Kasumi-1 (cell line): ENCODE data around the gene RNASE12.
A peak's percentile ranks its signal among the peaks of the same experiment; 100 is the strongest.
"Not testable (repeated sequence)": the region's sequence is repeated elsewhere in the genome, so short reads cannot be mapped to it uniquely, and the experiment has no call there.

Source experiments
- DNase-seq, 2 experiments: peaks; one replicate each; lab custom pipeline; 2025; lab: John Stamatoyannopoulos, UW

Gene RNASE12, protein sequence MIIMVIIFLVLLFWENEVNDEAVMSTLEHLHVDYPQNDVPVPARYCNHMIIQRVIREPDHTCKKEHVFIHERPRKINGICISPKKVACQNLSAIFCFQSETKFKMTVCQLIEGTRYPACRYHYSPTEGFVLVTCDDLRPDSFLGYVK

GRCh38 chr14:20591235-20591634, at the start of gene RNASE12:
Gene RNASE12 (minus strand): TSS chr14:20591376. CDS start chr14:20590723, 653 bp downstream.
- DNase-seq: no peak

- DNase-seq: peak; percentile 78
These were observed 41.9 kb upstream of the RNASE12 start for GRCh38 chr14:20632831-20633691.

- no peak for DNase-seq
These were observed 41.3 kb upstream of the RNASE12 start for GRCh38 chr14:20632448-20632830.

- peak in 1 of 2 experiments; percentile 46 for DNase-seq
These were observed 40.8 kb upstream of the RNASE12 start for GRCh38 chr14:20631880-20632389.

DNA sequence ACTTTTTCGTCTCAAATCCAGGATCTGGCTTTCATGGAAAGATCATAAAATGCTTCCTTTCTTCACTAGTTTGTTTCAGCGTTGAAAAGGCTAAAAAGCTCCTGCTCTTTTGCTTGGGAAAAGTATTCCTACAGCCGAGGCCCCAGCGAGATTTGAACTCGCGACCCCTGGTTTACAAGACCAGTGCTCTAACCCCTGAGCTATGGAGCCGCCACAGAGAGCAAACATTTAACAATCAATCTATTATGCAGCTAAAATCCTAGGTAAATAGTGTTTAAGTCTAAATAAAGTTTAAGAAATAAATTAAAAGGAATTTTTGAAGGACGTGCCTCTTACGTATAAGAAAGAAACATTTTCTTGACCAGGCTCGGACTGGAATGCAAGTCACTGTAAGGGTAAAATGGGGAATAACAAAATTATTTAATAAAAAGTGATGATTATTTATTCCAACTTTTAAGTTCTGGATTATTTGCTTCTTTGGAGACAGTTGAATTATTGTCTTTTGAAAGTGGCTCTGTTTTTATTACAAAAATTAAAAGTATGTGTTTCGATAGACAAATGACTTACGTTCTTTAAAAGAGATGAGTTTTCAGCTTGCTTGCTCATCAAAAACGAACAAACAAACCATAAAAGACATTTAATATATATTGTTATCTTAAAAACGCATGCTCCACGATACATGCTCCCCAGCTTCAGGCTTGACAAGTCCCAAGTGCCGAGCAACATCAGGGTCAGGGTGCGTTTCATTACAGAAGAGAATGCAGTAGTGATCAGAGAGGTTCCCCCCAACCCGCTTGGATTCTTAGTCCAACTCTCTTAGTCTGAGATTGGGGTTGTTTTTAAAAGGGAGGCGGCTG, 40.1 kb upstream of the RNASE12 start:
- DNase-seq: peak; percentile 48 to 59

DNA sequence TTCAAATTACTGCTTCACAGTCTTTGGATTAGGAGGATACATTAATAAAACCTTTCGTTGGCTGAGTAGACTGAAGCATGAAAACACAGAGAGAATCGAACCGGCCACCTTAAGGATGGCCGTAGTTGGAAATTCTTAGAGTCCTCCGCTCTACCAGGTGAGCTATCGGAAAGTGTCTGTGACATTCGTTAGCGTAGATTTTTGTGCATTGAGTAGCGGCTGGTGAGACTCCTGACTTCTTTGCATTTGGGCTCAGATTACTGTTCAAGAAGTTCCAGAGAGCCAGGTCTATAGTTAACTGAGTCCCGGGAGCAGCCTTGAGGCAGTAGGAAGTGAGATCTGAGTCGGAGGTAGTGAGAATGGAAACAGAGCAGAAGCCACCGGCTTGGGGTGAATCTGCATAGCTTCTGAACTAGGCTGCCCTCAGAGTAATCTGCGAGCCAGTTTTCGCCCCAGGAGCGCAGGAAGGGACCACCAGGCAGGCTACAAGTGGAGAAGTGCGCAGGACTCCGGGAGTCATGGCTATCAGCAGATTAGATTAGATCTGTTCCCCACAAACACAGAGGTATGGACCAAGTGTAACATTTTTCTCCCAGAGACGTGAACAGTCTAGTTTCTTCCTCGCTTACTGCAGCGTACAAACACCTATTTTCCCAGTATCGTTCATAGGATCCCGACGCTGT, 39.3 kb upstream of the RNASE12 start:
- peak; percentile 51 to 82 for DNase-seq

DNA sequence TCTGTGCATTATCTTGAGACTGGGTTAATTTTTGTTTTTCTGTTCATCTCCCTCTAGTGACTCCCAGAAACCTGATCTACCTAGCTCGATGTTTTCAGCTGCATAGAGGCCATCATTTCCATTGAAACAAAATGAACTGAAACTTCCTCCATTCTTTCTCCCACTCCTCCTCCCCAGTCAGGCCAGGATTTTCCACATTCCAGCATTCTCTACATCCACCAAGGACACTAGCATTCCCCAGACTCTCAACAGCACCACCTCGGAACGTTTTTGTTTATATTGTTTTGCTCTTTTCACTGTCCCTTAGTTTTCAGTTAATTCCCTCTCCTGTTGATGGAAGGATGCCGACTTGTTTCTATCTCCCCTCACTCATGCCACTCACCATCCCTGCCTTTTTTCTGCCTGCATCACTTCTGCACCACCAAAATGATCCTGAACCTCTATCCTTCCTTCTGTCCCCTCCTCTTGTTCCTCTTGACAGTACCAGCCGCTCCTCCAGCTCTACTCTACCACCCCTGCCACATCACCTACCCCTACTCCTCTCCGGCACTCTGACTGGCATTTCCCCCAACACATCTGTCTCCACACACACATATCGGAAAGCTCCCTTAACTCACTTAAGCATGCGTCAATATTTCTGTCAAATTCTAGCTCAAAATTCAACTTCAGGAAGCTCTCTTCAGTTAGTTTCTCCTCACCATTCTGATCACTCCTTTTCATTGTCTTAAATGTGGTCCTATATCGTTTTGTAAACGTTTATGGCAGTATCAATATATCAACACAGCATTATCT, 37.1 kb upstream of the RNASE12 start:
- DNase-seq: no peak

DNA sequence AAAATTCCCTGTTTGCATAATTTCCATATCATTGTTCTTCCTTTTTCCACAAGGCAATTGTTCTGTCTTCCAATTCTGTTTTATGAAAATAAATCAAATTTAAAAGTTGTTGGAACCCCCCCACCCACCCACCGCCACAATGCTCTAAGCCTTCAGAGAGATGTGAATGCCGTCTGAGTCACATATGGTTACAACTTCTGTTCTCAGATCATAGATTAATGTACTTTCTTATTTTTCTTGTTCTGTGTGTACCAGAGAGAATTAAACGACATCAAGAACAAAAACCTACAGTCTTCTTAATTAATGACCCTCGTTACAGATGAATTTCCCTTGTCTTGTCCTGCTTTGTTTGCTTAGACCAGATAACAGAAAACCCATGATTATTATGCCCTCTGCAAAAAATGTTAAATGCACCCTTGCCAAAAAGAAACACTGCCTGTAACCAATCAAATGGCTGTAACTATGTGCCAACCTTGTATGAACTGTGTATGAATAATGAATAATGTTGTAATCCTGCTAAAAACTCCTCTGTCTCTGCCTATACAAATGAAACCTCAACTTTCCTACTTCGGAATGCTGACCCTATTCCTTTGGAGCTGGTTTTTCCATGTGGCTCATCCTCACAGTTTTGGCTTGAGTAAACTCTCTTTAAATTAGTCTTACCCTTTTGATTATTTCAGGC, 36.3 kb upstream of the RNASE12 start:
- no peak for DNase-seq

GRCh38 chr14:20626274-20626673, 35.1 kb upstream of the RNASE12 start:
- DNase-seq: no peak

- DNase-seq: no peak
These were observed 33.4 kb upstream of the RNASE12 start for GRCh38 chr14:20624495-20625070.

DNA sequence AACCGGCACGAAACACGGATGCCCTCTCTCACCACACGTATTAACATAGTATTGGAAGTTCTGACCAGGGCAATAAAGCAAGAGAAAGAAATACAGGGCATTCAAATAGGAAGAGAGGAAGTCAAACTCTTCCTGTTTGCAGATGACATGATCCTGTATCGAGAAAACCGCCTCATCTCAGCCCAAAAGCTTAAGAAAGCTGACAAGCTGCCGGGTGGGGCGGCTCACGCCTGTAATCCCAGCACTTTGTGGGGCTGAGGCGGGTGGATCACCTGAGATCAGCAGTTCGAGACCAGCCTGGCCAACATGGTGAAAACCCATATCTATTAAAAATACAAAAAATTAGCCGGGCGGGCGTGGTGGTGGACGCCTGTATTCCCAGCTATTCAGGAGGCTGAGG, 32.6 kb upstream of the RNASE12 start:
- no peak for DNase-seq

- DNase-seq: no peak
These were observed 31.7 kb upstream of the RNASE12 start for GRCh38 chr14:20622816-20623291.

DNA sequence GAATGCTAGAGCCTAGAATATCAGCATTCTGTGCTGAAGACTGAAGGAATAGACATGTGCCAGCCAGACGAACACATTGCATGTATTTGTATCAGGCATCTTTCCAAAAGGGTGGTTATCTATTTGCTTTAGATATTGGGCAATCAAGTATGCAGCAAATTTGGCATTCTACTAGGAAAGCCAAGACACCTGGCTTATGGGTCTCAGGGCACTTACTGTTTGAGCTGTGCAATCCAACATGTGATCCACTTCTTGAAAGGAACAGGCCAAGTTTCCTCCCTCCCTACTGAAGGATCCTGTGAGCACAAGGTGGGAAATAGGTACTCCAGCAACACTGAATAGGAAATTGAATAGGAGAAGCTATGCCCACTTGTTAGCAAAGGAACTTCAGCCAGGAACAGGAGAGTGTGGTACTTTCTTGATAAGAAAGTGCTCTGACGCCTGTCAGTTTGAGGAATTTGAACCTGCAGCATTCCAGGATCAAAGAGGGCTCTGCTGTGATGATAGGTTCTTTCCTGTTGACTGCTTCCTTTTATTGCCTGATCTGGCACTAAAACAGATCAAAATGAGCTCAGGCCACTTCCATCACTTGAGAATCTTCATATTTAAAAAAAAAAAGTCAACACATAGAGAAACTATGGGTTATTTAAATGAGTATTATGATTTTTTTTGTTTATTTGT, 29.8 kb upstream of the RNASE12 start:
- DNase-seq: no peak

DNA sequence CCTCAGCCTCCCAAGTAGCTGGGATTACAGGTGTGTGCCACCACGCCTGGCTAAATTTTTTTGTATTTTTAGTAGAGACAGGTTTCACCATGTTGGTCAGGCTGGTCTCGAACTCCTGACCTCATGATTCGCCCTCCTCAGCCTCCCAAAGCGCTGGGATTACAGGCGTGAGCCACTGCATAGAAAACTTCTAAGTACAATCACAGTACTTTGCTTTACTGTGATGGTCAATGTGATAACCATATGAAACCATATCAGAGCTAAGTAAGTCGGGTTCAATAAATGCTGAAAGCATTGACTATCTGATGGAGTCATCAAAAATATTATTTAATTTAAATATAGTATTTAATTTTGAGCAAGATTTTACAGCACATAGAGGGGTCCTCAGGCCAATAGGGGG, 28.5 kb upstream of the RNASE12 start:
- not testable (repeated sequence) for DNase-seq

- no peak for DNase-seq
These were observed 27.1 kb upstream of the RNASE12 start for GRCh38 chr14:20618271-20618749.

DNA sequence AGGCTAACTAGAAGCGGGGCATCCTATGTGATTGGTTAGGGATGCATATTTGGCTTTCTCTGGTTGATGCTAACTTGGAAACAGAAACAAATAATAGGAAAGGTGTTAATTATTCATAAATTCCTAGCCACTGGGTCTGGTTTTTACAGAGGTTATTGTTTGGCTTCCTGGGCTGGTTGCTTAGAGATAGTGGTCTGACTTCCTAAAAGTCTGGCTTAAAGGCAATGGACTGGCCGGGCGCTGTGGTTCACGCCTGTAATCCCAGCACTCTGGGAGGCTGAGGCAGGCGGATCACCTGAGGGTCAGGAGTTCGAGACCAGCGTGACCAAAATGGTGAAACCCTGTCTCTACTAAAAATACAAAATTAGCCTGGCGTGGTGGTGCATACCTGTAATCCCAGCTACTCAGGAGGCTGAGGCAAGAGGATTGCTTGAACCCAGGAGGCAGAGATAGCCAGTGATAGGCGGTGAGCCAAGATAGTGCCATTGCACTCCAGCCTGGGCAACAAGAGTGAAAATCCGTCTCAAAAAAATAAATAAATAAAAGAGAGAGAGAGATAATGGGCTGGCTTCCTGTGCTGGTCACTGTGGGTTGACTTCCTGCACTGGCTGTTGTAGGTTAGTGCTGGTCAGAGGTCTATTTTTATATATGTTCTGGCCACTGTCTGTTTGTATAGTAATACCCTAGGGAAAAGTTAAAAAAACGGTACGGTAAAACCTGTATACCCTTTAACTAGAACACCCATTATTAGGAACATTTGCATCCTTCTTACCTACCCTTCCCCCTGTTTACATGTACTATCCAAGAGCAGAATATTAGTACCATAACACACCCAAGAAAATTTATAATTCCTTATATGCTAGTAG, 26.2 kb upstream of the RNASE12 start:
- no peak for DNase-seq

DNA sequence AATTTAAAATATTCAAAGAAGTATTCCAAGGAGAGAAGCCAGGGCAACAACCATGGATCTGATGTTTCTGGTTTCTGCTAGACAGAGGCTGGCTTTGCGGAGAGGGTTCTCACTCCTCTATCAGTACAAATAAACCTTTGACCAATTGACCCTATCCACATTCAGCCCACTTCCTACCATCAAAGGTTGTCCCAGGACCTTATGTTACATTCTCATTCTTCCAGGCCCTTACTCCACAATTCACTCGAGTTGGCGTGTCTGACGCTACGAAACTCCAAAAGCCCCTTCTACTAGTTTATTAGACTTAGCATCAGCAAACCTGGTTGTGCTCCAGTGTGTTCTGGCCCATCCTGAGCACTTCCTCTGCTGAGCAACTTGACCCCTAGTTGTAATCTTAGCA, 24.8 kb upstream of the RNASE12 start:
- no peak for DNase-seq
